ENCODE measurements around the gene COX6B2.

DNA sequence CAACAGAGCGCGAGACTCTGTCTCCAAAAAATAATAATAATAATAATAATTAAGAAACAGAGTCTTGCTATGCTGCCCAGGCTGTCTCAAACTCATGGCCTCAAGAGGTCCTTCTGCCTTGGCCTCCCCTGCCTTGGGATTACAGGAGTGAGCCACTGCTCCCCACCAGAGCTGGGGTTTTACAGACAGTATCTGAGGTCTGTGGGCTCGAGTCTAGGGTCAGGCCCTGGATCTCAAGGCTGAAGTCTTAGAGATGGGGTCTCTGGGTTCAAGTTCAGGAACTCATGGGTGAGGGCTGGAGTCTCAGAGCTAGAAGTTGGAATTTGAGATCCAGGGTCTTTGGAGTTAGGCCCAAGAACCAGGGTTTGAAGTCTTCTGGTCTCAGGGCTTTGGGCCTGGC is 12.3 kb upstream of the COX6B2 start:
- TF ChIP-seq, protein P1, sequence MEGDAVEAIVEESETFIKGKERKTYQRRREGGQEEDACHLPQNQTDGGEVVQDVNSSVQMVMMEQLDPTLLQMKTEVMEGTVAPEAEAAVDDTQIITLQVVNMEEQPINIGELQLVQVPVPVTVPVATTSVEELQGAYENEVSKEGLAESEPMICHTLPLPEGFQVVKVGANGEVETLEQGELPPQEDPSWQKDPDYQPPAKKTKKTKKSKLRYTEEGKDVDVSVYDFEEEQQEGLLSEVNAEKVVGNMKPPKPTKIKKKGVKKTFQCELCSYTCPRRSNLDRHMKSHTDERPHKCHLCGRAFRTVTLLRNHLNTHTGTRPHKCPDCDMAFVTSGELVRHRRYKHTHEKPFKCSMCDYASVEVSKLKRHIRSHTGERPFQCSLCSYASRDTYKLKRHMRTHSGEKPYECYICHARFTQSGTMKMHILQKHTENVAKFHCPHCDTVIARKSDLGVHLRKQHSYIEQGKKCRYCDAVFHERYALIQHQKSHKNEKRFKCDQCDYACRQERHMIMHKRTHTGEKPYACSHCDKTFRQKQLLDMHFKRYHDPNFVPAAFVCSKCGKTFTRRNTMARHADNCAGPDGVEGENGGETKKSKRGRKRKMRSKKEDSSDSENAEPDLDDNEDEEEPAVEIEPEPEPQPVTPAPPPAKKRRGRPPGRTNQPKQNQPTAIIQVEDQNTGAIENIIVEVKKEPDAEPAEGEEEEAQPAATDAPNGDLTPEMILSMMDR (conservative IDR thresholded peaks at IDR 0.05 in 1 of 2, IDR thresholded peaks at IDR 0.05 in 1 of 2; ENCODE audit: low read depth in 1 of 2, low read length in 2 of 2) = no peak
- no peak for TF ChIP-seq EZH2 (IDR thresholded peaks at IDR 0.05; ENCODE audit: low read length, missing control alignments)
